ENCODE results near the gene STK24.

Gene STK24

GRCh38 chr13:98568918-98569317 is 8.0 kb downstream of the STK24 start:
- POLR2A ChIA-PET, result no interaction called here
- CTCF ChIA-PET, result no interaction called here
- no peak for TF ChIP-seq CTCF (IDR thresholded peaks at IDR 0.05; ENCODE audit: insufficient read depth, low read length, missing control alignments)

GRCh38 chr13:98567140-98567539 is 9.8 kb downstream of the STK24 start:
- no peak for TF ChIP-seq CTCF (IDR thresholded peaks at IDR 0.05; ENCODE audit: insufficient read depth, low read length, missing control alignments)
- ChIA-PET POLR2A (interaction anchor here (1.1 kb wide), 1 partner anchor 82 kb away, joined by 3 read pairs; no protein-coding TSS in a partner anchor), CTCF (interaction anchor here (1.4 to 1.6 kb wide), 2 partner anchors 8 to 10 kb away, joined by 3 to 4 read pairs; no protein-coding TSS in a partner anchor)
- no peak for DNase-seq (ENCODE audit: low read depth, low spot score)
- H3K4me3 ChIP-seq (ENCODE audit: low read depth, low read length), result no peak overlapping the region

More at GRCh38 chr13:98568918-98569317, 8.0 kb downstream of the STK24 start:
- no peak for DNase-seq (ENCODE audit: low read depth, low spot score)
- no peak overlapping the region for H3K4me3 ChIP-seq (ENCODE audit: low read depth, low read length)

GRCh38 chr13:98565726-98566565 is 11.0 kb downstream of the STK24 start:
- ChIA-PET POLR2A (interaction anchor here (1.1 kb wide), 1 partner anchor 81 kb away, joined by 3 read pairs; no protein-coding TSS in a partner anchor), CTCF (interaction anchor here (1.2 to 1.6 kb wide), 2 partner anchors 87 to 97 kb away, joined by 3 to 5 read pairs; no protein-coding TSS in a partner anchor)
- H3K4me3 ChIP-seq (ENCODE audit: low read depth, low read length), result no peak overlapping the region
- TF ChIP-seq CTCF (IDR thresholded peaks at IDR 0.05; ENCODE audit: insufficient read depth, low read length, missing control alignments), result no peak
- no peak for DNase-seq (ENCODE audit: low read depth, low spot score)

GRCh38 chr13:98564204-98564603 is 12.7 kb downstream of the STK24 start:
- DNase-seq (ENCODE audit: low read depth, low spot score), result no peak
- ChIA-PET CTCF (interaction anchor here (1.6 kb wide), 1 partner anchor 89 kb away, joined by 5 read pairs; no protein-coding TSS in a partner anchor), POLR2A (no interaction called here)
- no peak overlapping the region for H3K4me3 ChIP-seq (ENCODE audit: low read depth, low read length)
- TF ChIP-seq CTCF (IDR thresholded peaks at IDR 0.05; ENCODE audit: insufficient read depth, low read length, missing control alignments), result no peak

- no peak for DNase-seq (ENCODE audit: low read depth, low spot score)
- no peak overlapping the region for H3K4me3 ChIP-seq (ENCODE audit: low read depth, low read length)
- TF ChIP-seq CTCF (IDR thresholded peaks at IDR 0.05; ENCODE audit: insufficient read depth, low read length, missing control alignments), result no peak
- ChIA-PET POLR2A (no interaction called here), CTCF (no interaction called here)
These were observed 13.8 kb downstream of the STK24 start for GRCh38 chr13:98563071-98563470.

GRCh38 chr13:98559169-98559568 is 17.7 kb downstream of the STK24 start:
- CTCF ChIA-PET, result interaction anchor here (0.6 to 1.3 kb wide), 2 partner anchors 9 to 75 kb away, joined by 3 to 4 read pairs; no protein-coding TSS in a partner anchor
- no peak overlapping the region for H3K4me3 ChIP-seq (ENCODE audit: low read depth, low read length)
- DNase-seq (ENCODE audit: low read depth, low spot score), result no peak
- TF ChIP-seq CTCF (IDR thresholded peaks at IDR 0.05; ENCODE audit: insufficient read depth, low read length, missing control alignments), result no peak
- POLR2A ChIA-PET, result interaction anchor here (0.6 kb wide), 1 partner anchor 207 kb away, joined by 3 read pairs; no protein-coding TSS in a partner anchor
